H1 (cell line): ENCODE results near the gene CPNE4. TPM values are rescaled to one million over a fixed set of nuclear protein-coding genes. Genes with fewer than 3 reads are reported as not detected.

Experiments used
- BRCA1 ChIP-seq: IDR thresholded peaks from 2 replicates; pipeline ENCODE4 v1.6.1; 2012; ENCODE audit warnings: low read depth, low read length, improper control_type of control experiment
- EP300 ChIP-seq, 2 experiments: IDR thresholded peaks; 1 replicate in 1 of 2; 2 replicates in 1 of 2; pipeline ENCODE4 v1.6.1; 2011 to 2012; ENCODE audit warnings: low read depth in 2 of 2, low read length in 2 of 2, mild to moderate bottlenecking in 2 of 2, borderline replicate concordance in 1 of 2, inconsistent platforms in 1 of 2, moderate library complexity in 1 of 2
- RXRA ChIP-seq: IDR thresholded peaks from 2 replicates; pipeline ENCODE4 v1.6.1; 2011; ENCODE audit warnings: low read depth, mild to moderate bottlenecking, low read length, moderate library complexity; ENCODE audit not compliant: insufficient read depth
- SP4 ChIP-seq: IDR thresholded peaks from 2 replicates; pipeline ENCODE4 v1.6.1; 2012; ENCODE audit warnings: low read length, inconsistent platforms
- polyA plus RNA-seq, 7 experiments: library from polyadenylated mRNA; depleted of rRNA in 3 of 7; stranded (reverse) in 5 of 7; unstranded in 2 of 7; fragments of >200 nt in 5 of 7; fragments of 200-250 nt in 2 of 7; gene quantifications; 1 replicate in 5 of 7; 2 replicates in 1 of 7; 4 replicates in 1 of 7; pipeline versions ENCODE4 v1.2.1 to v1.2.3, GENCODE V29; 2011 to 2013; ENCODE audit warnings: missing spikeins in 2 of 7, mixed read lengths in 2 of 7
- total RNA-seq: library from RNA; stranded (reverse); fragmentation: NEBNext Ultra II Directional; extraction: Animal tissue kit (Norgen Biotek cat#: 25700); gene quantifications from 2 replicates; pipeline ENCODE4 v1.2.1, GENCODE V29; 2021

The CPNE4 gene
- total and polyA plus RNA-seq, 2 of the 8 experiments (the other 6 are each of a cell fraction or from before 2014, with no cell fraction given), result 0.82 to 3.8 TPM

- no peak for TF ChIP-seq EP300 (IDR thresholded peaks at IDR 0.05; ENCODE audit: borderline replicate concordance in 1 of 2, low read depth in 2 of 2, low read length in 2 of 2)
- no peak for TF ChIP-seq BRCA1
- no peak for TF ChIP-seq RXRA
- no peak for TF ChIP-seq SP4
These were observed 213.5 kb downstream of the CPNE4 start (continued) for GRCh38 chr3:131821191-131821762.
